Loucy (cell line): ENCODE measurements around the gene FBXW9.

Experiments
- CTCF ChIP-seq: fragments of 200-600 bp; sonication (generic); conservative IDR thresholded peaks from 2 replicates; pipeline ENCODE4 v1.5.1; 2014; ENCODE audit warnings: mild to moderate bottlenecking, antibody characterized with exemption, low read length
- EZH2phosphoT487 ChIP-seq: fragments of 200-600 bp; IDR thresholded peaks from 2 replicates; pipeline ENCODE4 v1.6.1; 2018; ENCODE audit warnings: antibody characterized with exemption, mild to moderate bottlenecking, moderate library complexity, borderline replicate concordance

DNA sequence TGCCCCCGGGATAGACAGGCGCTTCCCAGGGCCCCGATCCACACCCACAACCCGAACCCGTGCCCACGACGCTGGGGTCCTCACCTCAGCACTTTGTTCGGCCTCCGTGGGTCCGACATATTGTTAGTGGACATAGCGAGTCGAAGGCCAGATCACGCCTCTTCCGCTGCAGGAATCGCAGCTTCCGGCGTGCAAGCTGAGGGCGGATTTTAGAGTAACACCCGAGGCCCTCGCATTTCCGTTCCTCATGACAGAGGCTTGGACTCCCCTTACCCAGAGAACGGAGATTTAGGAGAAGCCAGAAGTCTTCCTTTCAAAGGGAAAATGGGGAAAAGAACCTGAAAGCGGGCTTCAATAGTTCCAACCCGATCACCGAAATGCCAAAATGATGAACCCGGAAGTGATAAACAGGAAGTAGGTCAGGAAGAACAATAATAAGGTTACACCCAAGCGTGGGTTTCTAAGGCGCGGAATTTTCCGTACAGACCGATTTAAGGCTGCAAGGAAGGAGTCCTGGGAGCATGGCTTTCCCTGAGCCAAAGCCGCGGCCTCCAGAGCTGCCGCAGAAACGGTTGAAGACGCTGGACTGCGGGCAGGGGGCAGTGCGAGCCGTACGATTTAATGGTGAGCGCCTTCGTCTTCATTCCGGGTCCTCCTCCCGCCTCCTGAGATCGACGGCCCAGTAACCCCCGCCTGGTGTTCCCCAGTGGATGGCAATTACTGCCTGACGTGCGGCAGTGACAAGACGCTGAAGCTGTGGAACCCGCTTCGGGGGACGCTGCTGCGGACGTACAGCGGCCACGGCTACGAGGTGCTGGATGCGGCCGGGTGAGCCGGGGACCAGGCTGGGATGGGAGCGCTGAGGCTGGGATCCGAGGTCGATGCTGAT is 26.9 kb downstream of the FBXW9 start:
- TF ChIP-seq CTCF, result no peak
- TF ChIP-seq EZH2phosphoT487, result no peak
